Loucy (cell line): ENCODE data around the gene TMEM215.

Source experiments
- EZH2phosphoT487 ChIP-seq: fragments of 200-600 bp; IDR thresholded peaks from 2 replicates; pipeline ENCODE4 v1.6.1; 2018; ENCODE audit warnings: antibody characterized with exemption, mild to moderate bottlenecking, moderate library complexity, borderline replicate concordance
- TF ChIP-seq, protein P1 (sequence below): fragments of 200-600 bp; sonication (generic); conservative IDR thresholded peaks from 2 replicates; pipeline ENCODE4 v1.5.1; 2014; ENCODE audit warnings: mild to moderate bottlenecking, antibody characterized with exemption, low read length

- TF ChIP-seq, protein P1, sequence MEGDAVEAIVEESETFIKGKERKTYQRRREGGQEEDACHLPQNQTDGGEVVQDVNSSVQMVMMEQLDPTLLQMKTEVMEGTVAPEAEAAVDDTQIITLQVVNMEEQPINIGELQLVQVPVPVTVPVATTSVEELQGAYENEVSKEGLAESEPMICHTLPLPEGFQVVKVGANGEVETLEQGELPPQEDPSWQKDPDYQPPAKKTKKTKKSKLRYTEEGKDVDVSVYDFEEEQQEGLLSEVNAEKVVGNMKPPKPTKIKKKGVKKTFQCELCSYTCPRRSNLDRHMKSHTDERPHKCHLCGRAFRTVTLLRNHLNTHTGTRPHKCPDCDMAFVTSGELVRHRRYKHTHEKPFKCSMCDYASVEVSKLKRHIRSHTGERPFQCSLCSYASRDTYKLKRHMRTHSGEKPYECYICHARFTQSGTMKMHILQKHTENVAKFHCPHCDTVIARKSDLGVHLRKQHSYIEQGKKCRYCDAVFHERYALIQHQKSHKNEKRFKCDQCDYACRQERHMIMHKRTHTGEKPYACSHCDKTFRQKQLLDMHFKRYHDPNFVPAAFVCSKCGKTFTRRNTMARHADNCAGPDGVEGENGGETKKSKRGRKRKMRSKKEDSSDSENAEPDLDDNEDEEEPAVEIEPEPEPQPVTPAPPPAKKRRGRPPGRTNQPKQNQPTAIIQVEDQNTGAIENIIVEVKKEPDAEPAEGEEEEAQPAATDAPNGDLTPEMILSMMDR: no peak
- TF ChIP-seq EZH2phosphoT487: no peak
These were observed 19.2 kb upstream of the TMEM215 start for GRCh38 chr9:32764139-32764538.
